A673 (cell line): Measurements from ENCODE around the gene MRPL34.

Source experiments
- CTCF ChIP-seq: fragments of 300-800, 200-600 bp; sonication (generic); conservative IDR thresholded peaks from 2 replicates; pipeline ENCODE4 v1.5.1; 2017; ENCODE audit warnings: low read depth, mild to moderate bottlenecking, antibody characterized with exemption, low read length, moderate library complexity, mixed read lengths
- EZH2 ChIP-seq: fragments of 200-600 bp; sonication (generic); IDR thresholded peaks from 2 replicates; pipeline ENCODE4 v1.6.1; 2017; ENCODE audit warnings: borderline replicate concordance, low read depth, mild to moderate bottlenecking, mixed read lengths, antibody characterized with exemption, low read length; ENCODE audit not compliant: poor library complexity, severe bottlenecking

- TF ChIP-seq CTCF: no peak
- TF ChIP-seq EZH2: no peak
Observed at GRCh38 chr19:17296273-17296672, 9.4 kb upstream of the MRPL34 start.
